ENCODE results near the gene PLPP3. TPM values are rescaled to one million over a fixed set of nuclear protein-coding genes. Genes with fewer than 3 reads are reported as not detected.

Gene PLPP3
- total RNA-seq, 4 donors from 2014 or later, result 138 to 244 (median 181) TPM

- TF ChIP-seq POLR2AphosphoS5 (IDR thresholded peaks at IDR 0.05) (no peak), EP300 (IDR thresholded peaks at IDR 0.05) (no peak), POLR2A (IDR thresholded peaks at IDR 0.05; ENCODE audit: low read depth) (no peak), CTCF (IDR thresholded peaks at IDR 0.05) (no peak)
- intact Hi-C loops (cut with DNase I), result no loop called here
These were observed 61.8 kb downstream of the PLPP3 start for GRCh38 chr1:56517404-56518130.

GRCh38 chr1:56516539-56517252 is 62.7 kb downstream of the PLPP3 start:
- no peak for DNase-seq (ENCODE audit: extremely low spot score)
- H3K27me3 ChIP-seq, result no peaks in the 10 kb centered on the region
- H3K27ac ChIP-seq (replicated peaks in 1 of 4), result no peak overlapping the region
- H3K4me1 ChIP-seq, result peaks cover 28 to 72% (median 41%) of the 10 kb centered on the region in 4 donors
- H3K4me3 ChIP-seq, result no peak overlapping the region
- peaks cover 0 to 70% (median 44%) of the 10 kb centered on the region in 4 donors for H3K36me3 ChIP-seq
- no peak for TF ChIP-seq POLR2A (IDR thresholded peaks at IDR 0.05; ENCODE audit: low read depth)
- peak in 1 of 2 donors; percentile 14 for TF ChIP-seq POLR2AphosphoS5 (IDR thresholded peaks at IDR 0.05)
- 83% methylated on average over 7 of the region's 7 CpGs for WGBS
- no peaks in the 10 kb centered on the region for H3K9me3 ChIP-seq
- intact Hi-C loops (cut with DNase I), result no loop called here

More at GRCh38 chr1:56517404-56518130, 61.8 kb downstream of the PLPP3 start:
- H3K27me3 ChIP-seq, result no peaks in the 10 kb centered on the region
- no peak for DNase-seq (ENCODE audit: extremely low spot score)
- H3K27ac ChIP-seq (replicated peaks in 1 of 4), result no peak overlapping the region
- H3K4me3 ChIP-seq, result no peak overlapping the region
- peaks cover 37 to 69% (median 41%) of the 10 kb centered on the region in 4 donors for H3K4me1 ChIP-seq
- H3K9me3 ChIP-seq, result no peaks in the 10 kb centered on the region
- 91% methylated on average over 2 of the region's 2 CpGs for WGBS
- peaks cover 0 to 70% (median 44%) of the 10 kb centered on the region in 4 donors for H3K36me3 ChIP-seq

GRCh38 chr1:56515898-56516538 is 63.3 kb downstream of the PLPP3 start:
- TF ChIP-seq EP300 (IDR thresholded peaks at IDR 0.05) (no peak), CTCF (IDR thresholded peaks at IDR 0.05) (no peak), POLR2A (IDR thresholded peaks at IDR 0.05; ENCODE audit: low read depth) (no peak), POLR2AphosphoS5 (IDR thresholded peaks at IDR 0.05) (no peak)
- Histone ChIP-seq H3K4me3 (no peak overlapping the region), H3K36me3 (peaks cover 4 to 70% (median 48%) of the 10 kb centered on the region in 4 donors)

GRCh38 chr1:56512724-56513494 is 66.5 kb downstream of the PLPP3 start:
- DNase-seq (ENCODE audit: extremely low spot score), result no peak
- Histone ChIP-seq H3K36me3 (peaks cover 26 to 71% (median 54%) of the 10 kb centered on the region in 4 donors), H3K4me1 (peaks cover 53 to 99% (median 67%) of the 10 kb centered on the region in 4 donors), H3K9me3 (no peaks in the 10 kb centered on the region), H3K4me3 (no peak overlapping the region), H3K27me3 (no peaks in the 10 kb centered on the region), H3K27ac (replicated peaks in 1 of 4) (no peak overlapping the region)
- intact Hi-C loops (cut with DNase I), result no loop called here
- TF ChIP-seq EP300 (IDR thresholded peaks at IDR 0.05) (no peak), POLR2A (IDR thresholded peaks at IDR 0.05; ENCODE audit: low read depth) (no peak), POLR2AphosphoS5 (IDR thresholded peaks at IDR 0.05) (no peak), CTCF (IDR thresholded peaks at IDR 0.05) (no peak)
- 84% methylated on average over 8 of the region's 8 CpGs for WGBS

More at GRCh38 chr1:56515898-56516538, 63.3 kb downstream of the PLPP3 start:
- WGBS, result 92% methylated on average over 4 of the region's 4 CpGs
- Histone ChIP-seq H3K27ac (replicated peaks in 1 of 4) (no peak overlapping the region), H3K4me1 (peaks cover 29 to 74% (median 44%) of the 10 kb centered on the region in 4 donors), H3K9me3 (no peaks in the 10 kb centered on the region), H3K27me3 (no peaks in the 10 kb centered on the region)
- no peak for DNase-seq (ENCODE audit: extremely low spot score)
- intact Hi-C loops (cut with DNase I), result no loop called here
